Gastroesophageal sphincter (tissue), 4 donors: ENCODE measurements around the gene PARD3. TPM values are rescaled to one million over a fixed set of nuclear protein-coding genes. Genes with fewer than 3 reads are reported as not detected.
"Not testable (repeated sequence)": the region's sequence is repeated elsewhere in the genome, so short reads cannot be mapped to it uniquely, and the experiment has no call there.

ENCODE experiments used
- ATAC-seq: fragments of 150-250 bp; one replicate; pipeline ENCODE4 v1.9.1; 2016; ENCODE audit warnings: mild to moderate bottlenecking, moderate library complexity
- H3K27ac ChIP-seq, 4 donors: fragments of 200-600 bp; sonication (generic) in 3 of 4; 1 replicate in 3 of 4; 2 replicates in 1 of 4; pipeline ENCODE4 v1.5.1; 2016 to 2019
- H3K27me3 ChIP-seq: fragments of 200-600 bp; sonication (generic); one replicate; pipeline ENCODE4 v1.5.1; 2019
- H3K36me3 ChIP-seq, 2 donors: fragments of 200-600 bp; sonication (generic); one replicate each; pipeline ENCODE4 v1.5.1; 2019; ENCODE audit warnings: control low read depth in 1 of 2
- H3K4me1 ChIP-seq, 3 donors: fragments of 200-600 bp; sonication (generic); 1 replicate in 2 of 3; 2 replicates in 1 of 3; pipeline ENCODE4 v1.5.1; 2016 to 2019; ENCODE audit warnings: control low read depth in 2 of 3
- H3K4me3 ChIP-seq, 2 donors: fragments of 200-600 bp; sonication (generic); one replicate each; pipeline ENCODE4 v1.5.1; 2019; ENCODE audit warnings: mild to moderate bottlenecking in 1 of 2, moderate library complexity in 1 of 2
- H3K9me3 ChIP-seq, 3 donors: fragments of 200-600 bp; sonication (generic); one replicate each; pipeline ENCODE4 v1.5.1; 2017 to 2019; ENCODE audit warnings: control low read depth in 2 of 3
- CTCF ChIP-seq, 4 experiments: fragments of 200-600 bp in 2 of 4; fragments of 450-650 bp in 2 of 4; sonication (generic) in 1 of 4; IDR thresholded peaks; one replicate each; pipeline ENCODE4 v1.5.1; 2017 to 2019; ENCODE audit warnings: antibody characterized with exemption in 4 of 4, mild to moderate bottlenecking in 2 of 4, moderate library complexity in 2 of 4
- EP300 ChIP-seq: sonication (generic); formaldehyde crosslinking; IDR thresholded peaks from one replicate; pipeline ENCODE4 v1.6.1; 2017; ENCODE audit warnings: antibody characterized with exemption, mild to moderate bottlenecking
- POLR2A ChIP-seq, 2 donors: fragments of 450-650 bp; IDR thresholded peaks; one replicate each; pipeline ENCODE4 v1.6.1; 2017; ENCODE audit warnings: antibody characterized with exemption in 2 of 2, mild to moderate bottlenecking in 2 of 2, moderate library complexity in 1 of 2
- POLR2AphosphoS5 ChIP-seq: sonication (generic); formaldehyde crosslinking; IDR thresholded peaks from one replicate; pipeline ENCODE4 v1.6.1; 2017; ENCODE audit warnings: antibody characterized with exemption
- WGBS, 2 donors: methylation state at CpG; one replicate each; pipeline ENCODE4 v1.1.5; 2018; ENCODE audit warnings: low coverage in 1 of 2; 5-methylcytosine and 5-hydroxymethylcytosine counted together
- total RNA-seq, 4 donors: library from RNA; depleted of rRNA; stranded (reverse); fragments of >200 nt; gene quantifications; one replicate each; pipeline ENCODE4 v1.1.0, GENCODE V29; 2016

PARD3 gene
- total RNA-seq, 4 donors from 2014 or later: 101 to 127 (median 115) TPM

- H3K4me3 ChIP-seq: no peak overlapping the region
- H3K27ac ChIP-seq: no peak overlapping the region
- no peaks in the 10 kb centered on the region for H3K27me3 ChIP-seq
- TF ChIP-seq EP300 (no peak), POLR2A (IDR thresholded peaks at IDR 0.05) (no peak), CTCF (IDR thresholded peaks at IDR 0.05) (no peak), POLR2AphosphoS5 (no peak)
- WGBS, 2 donors: 100% methylated on average over 1 of the region's 1 CpG; no CpG with 5 or more reads in 1 of the 2 donors
- no peak for ATAC-seq
- H3K4me1 ChIP-seq: peaks cover 0 to 8% (median 3%) of the 10 kb centered on the region in 3 donors
- no peaks in the 10 kb centered on the region for H3K36me3 ChIP-seq
- H3K9me3 ChIP-seq: no peaks in the 10 kb centered on the region
Measured at GRCh38 chr10:34850036-34850435, 34.9 kb upstream of the PARD3 start.

GRCh38 chr10:34845070-34845469 is 30.0 kb upstream of the PARD3 start:
- Histone ChIP-seq H3K4me1 (no peaks in the 10 kb centered on the region), H3K36me3 (no peaks in the 10 kb centered on the region), H3K27ac (no peak overlapping the region), H3K4me3 (no peak overlapping the region), H3K9me3 (no peaks in the 10 kb centered on the region), H3K27me3 (no peaks in the 10 kb centered on the region)
- WGBS, 2 donors: 74 to 79% methylated on average over 2 of the region's 2 CpGs
- no peak for ATAC-seq
- TF ChIP-seq POLR2A (IDR thresholded peaks at IDR 0.05) (no peak), CTCF (IDR thresholded peaks at IDR 0.05) (no peak), POLR2AphosphoS5 (no peak)

- H3K36me3 ChIP-seq: no peaks in the 10 kb centered on the region
- 88% methylated on average over 3 of the region's 4 CpGs; no CpG with 5 or more reads in 1 of the 2 donors for WGBS, 2 donors
- no peak overlapping the region for H3K27ac ChIP-seq
- H3K4me3 ChIP-seq: no peak overlapping the region
- no peak for ATAC-seq
- TF ChIP-seq CTCF (IDR thresholded peaks at IDR 0.05): no peak
- TF ChIP-seq POLR2AphosphoS5: no peak
- no peak for TF ChIP-seq POLR2A (IDR thresholded peaks at IDR 0.05)
- no peaks in the 10 kb centered on the region for H3K4me1 ChIP-seq
- no peaks in the 10 kb centered on the region for H3K27me3 ChIP-seq
- H3K9me3 ChIP-seq: no peaks in the 10 kb centered on the region
Measured at GRCh38 chr10:34844448-34844847, 29.4 kb upstream of the PARD3 start.

- not testable (repeated sequence) for H3K27ac ChIP-seq, H3K36me3 ChIP-seq, H3K27me3 ChIP-seq, H3K9me3 ChIP-seq, H3K4me1 ChIP-seq, H3K4me3 ChIP-seq, ATAC-seq
- 91 to 93% methylated on average over 4 of the region's 5 CpGs for WGBS, 2 donors
Measured at GRCh38 chr10:34843470-34843869, 28.4 kb upstream of the PARD3 start.

GRCh38 chr10:34838366-34838900 is 23.3 kb upstream of the PARD3 start:
- Histone ChIP-seq H3K36me3 (no peaks in the 10 kb centered on the region), H3K27me3 (no peaks in the 10 kb centered on the region), H3K9me3 (no peaks in the 10 kb centered on the region), H3K4me3 (no peak overlapping the region), H3K4me1 (peaks cover 0 to 10% (median 0%) of the 10 kb centered on the region in 3 donors), H3K27ac (no peak overlapping the region)
- WGBS, 2 donors: 73 to 88% methylated on average over 5 of the region's 5 CpGs
- no peak for ATAC-seq
- TF ChIP-seq CTCF (IDR thresholded peaks at IDR 0.05): no peak
- TF ChIP-seq POLR2AphosphoS5: no peak
- TF ChIP-seq EP300: no peak
- TF ChIP-seq POLR2A (IDR thresholded peaks at IDR 0.05): no peak
